ENCODE measurements around the gene MPND.
"Not testable (repeated sequence)": the region's sequence is repeated elsewhere in the genome, so short reads cannot be mapped to it uniquely, and the experiment has no call there.

The MPND gene

GRCh38 chr19:4349225-4349624, 5.9 kb downstream of the MPND start:
- not testable (repeated sequence) for DNase-seq (ENCODE audit: low spot score)

GRCh38 chr19:4350111-4350510, 6.7 kb downstream of the MPND start:
- no peak for DNase-seq (ENCODE audit: low spot score)

DNA sequence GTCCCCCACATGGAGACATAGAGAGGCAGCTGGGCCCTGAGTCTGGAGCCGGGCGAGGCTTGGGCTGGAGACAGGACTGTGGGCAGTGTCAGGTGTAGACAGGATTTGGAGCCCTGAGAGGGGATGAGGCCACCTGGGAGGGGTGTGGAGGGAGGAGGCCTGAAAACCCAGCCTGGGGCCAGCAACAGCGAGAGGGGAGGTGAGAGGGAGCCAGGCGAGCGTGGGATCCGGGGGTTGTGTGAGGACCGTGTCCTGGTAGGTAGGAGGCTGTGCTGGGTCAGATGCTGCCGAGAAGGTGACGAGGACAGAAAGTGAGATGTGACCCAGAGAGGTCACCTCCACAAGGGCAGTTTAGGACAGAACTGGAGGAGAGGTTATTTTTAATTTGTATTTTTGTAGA, 7.4 kb downstream of the MPND start:
- DNase-seq (ENCODE audit: low spot score) = no peak

DNA sequence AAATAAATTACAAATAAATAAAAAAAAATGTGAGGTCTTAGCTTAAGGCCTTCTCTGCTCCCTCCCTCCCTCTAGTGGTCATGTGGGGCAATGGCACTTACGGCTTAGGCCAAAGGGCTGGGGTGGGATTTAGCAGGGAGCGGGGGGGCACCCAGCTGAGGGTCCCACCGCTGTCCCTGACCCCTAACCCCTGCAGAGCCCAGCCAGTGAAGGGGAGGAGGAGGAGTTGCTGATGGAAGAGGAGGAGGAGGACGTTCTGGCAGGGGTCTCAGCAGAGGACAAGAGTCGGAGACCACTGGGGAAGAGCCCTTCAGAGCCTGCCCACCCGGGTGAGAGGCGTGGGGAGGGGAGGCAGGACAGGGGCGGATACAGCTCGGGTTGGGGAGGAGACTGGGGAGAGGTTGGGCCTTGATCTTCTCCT, 9.3 kb downstream of the MPND start:
- peak; percentile 68 for DNase-seq (ENCODE audit: low spot score)

GRCh38 chr19:4354282-4354681, 10.9 kb downstream of the MPND start:
- no peak for DNase-seq (ENCODE audit: low spot score)

GRCh38 chr19:4354897-4355296, 11.5 kb downstream of the MPND start:
- DNase-seq (ENCODE audit: low spot score) = no peak

DNA sequence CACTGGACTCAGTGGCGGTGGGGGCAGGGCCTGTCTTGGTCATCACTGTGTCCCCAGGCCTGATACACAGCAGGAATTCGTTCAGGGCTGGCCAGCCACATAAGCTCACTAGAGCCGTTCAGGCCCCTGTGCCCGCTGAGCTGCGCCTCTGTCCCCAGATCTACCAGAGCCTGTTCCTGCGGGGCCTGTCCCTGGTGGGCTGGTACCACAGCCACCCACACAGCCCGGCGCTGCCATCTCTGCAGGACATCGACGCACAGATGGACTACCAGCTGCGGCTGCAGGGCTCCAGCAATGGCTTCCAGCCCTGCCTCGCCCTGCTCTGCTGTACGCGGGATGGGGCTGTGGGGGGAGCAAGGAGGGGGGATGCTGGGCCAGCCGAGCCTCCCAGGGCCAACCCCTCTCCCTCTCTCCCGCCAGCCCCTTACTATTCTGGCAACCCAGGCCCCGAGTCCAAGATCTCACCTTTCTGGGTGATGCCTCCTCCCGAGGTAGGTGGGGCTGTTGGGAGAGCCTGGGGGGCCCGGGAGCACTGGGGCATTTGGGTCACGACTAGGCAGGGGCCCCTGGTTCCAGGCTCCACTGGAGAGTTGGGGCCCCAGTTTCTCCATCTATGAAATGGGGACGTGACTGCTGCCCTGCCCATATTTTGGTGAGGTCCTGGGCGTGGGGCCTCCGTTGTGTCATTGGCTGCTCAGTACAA, 13.9 kb downstream of the MPND start:
- no peak for DNase-seq (ENCODE audit: low spot score)

GRCh38 chr19:4357921-4358326, 14.6 kb downstream of the MPND start:
- DNase-seq (ENCODE audit: low spot score) = no peak

- DNase-seq (ENCODE audit: low spot score) = no peak
Measured at GRCh38 chr19:4358709-4359626, 15.6 kb downstream of the MPND start.

GRCh38 chr19:4359627-4360000, 16.3 kb downstream of the MPND start:
- no peak for DNase-seq (ENCODE audit: low spot score)

GRCh38 chr19:4360081-4360569, 16.8 kb downstream of the MPND start:
- no peak for DNase-seq (ENCODE audit: low spot score)

DNA sequence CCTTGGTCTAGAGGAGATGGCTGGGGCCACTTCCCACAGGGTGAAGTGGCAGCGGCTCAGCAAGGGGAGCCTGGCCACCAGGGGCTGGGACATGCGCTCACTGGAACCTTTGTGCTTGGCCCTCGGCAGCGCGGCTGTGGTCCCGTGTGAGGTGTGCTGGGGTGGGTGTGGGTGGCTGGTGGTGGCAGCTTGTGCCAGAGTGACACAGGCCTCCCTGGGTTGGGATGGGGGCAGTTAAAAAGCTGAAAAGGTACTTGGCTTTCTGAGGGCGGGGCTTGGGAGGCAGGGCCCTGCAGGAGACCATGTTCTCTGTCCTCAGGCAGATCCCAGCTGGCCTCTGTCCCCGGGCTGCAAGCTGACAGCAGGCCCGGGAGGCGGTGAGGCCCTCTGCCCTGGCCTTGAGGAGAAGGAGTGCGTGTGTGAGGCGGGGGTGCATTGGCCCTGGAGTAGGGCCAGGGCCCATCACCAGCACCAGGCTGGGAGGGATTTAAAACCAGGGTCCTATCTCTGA, 17.3 kb downstream of the MPND start:
- DNase-seq (ENCODE audit: low spot score) = no peak

DNA sequence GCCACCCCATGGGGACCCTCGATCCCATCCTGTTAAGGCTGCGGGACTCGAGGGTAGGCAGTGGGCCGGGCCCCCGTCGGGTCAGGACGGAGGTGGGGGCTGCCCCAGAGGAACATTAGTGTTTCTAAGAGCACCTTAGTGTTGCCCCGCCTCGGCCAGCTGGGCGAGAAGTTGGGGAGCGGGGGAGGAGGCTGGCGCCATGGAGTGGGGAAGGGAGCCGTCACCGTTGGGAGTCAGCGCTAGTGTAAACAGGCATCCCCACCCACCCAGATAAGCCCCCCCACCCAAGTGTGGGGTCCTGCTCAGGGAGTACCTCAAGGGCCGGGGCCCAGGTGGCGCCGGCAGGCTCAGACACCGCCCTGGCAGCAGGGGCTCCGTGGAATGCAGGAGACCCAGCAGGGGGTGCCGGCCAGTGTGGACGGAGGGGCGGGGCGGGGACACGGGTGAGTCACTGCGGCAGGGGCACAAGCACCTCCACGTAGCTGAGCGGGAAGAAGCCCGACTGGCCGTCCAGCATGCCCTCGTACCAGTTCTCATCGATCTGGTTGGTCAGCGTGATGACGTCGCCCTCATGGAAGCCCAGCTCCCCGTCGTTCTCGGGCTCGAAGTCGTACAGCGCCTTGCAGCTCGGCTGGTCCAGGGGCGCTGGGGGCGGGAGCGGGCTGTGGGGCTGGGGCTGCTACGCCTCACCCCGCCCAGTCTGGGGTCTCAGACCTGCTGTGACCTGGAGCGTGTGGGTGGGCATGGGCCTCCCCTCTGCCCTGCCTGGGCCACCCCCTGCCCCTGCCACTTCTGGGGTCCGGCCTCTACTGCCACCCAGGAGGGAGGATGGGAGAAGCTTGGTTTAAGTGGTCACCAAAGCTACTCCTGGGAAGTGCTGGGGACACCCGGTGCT, 18.0 kb downstream of the MPND start:
- DNase-seq (ENCODE audit: low spot score) = no peak

DNA sequence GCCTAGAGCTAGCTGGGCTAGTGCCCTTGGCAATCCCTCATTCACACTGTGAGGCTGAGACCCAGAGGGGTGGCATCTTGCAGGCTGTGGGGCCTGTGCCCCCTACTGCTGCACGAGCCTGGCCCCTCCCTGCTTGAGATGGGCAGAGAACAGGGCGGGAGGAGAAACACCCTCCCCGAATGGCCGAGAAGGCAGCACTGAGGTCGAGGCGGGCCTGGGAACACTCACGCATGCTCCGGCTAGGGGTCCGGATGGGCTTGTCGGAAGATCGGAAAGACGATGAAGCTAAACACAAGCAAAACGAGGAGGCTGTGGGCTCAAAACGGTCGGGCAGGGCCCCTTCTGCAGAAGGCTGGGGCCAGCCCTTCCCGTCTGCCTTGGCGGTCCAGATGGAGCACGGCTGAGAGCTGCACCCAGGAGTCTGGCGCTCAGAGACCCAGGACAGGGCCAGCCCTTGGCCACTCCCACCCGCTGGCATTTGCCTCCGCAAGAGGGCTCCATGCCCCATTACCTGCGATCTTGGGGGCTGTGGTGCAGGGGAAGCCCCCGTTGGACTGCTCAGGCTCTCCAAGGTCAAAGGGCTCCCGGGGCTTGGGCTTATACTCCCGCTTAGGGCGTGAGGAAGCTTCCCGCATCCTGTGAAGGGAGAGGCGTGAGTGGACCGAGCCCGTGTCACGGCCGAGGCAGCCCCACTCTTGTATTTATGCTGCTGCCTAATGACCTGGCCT, 18.9 kb downstream of the MPND start:
- DNase-seq (ENCODE audit: low spot score) = no peak

GRCh38 chr19:4362831-4363545, 19.6 kb downstream of the MPND start:
- no peak for DNase-seq (ENCODE audit: low spot score)

- no peak for DNase-seq (ENCODE audit: low spot score)
Measured at GRCh38 chr19:4363571-4364304, 20.4 kb downstream of the MPND start.

GRCh38 chr19:4365341-4365740, 22.0 kb downstream of the MPND start:
- DNase-seq (ENCODE audit: low spot score) = no peak

- DNase-seq (ENCODE audit: low spot score) = no peak
Measured at GRCh38 chr19:4365791-4366665, 22.7 kb downstream of the MPND start.
